IMR-90 (cell line): ENCODE measurements around the gene CDHR1. TPM values are rescaled to one million over a fixed set of nuclear protein-coding genes. Genes with fewer than 3 reads are reported as not detected.
A peak's percentile ranks its signal among the peaks of the same experiment; 100 is the strongest.

Experiments
- ATAC-seq: fragments of 200-7000 bp; cut with Tn5 transposase; 2 replicates; pipeline ENCODE4 v1.9.1; 2020; ENCODE audit warnings: low read depth, mild to moderate bottlenecking, moderate library complexity
- BruUV-seq: library from RNA; stranded (reverse); fragments of 400-500 nt; replicated peaks from 2 replicates; lab custom pipeline; 2021; lab: Mats Ljungman, UMichigan
- CTCF ChIA-PET: fragments of 300-600 bp; formaldehyde crosslinking; extraction: SDS; loops from one replicate; lab custom pipeline; 2021; ENCODE audit warnings: antibody characterized with exemption; lab: Yijun Ruan, JAX
- POLR2A ChIA-PET: fragments of 300-600 bp; sonication (Branson Sonifier 250); formaldehyde crosslinking; loops from one replicate; lab custom pipeline; 2022; ENCODE audit warnings: antibody characterized with exemption; ENCODE audit not compliant: unreplicated experiment; lab: Charles Lee
- DNase-seq: peaks from one replicate; pipeline ENCODE4 v3.0.0; 2013
- H2AFZ ChIP-seq: replicated peaks from 2 replicates; pipeline ENCODE3; 2013; ENCODE audit warnings: low read length, mild to moderate bottlenecking; ENCODE audit not compliant: poor library complexity
- H2AK5ac ChIP-seq: 2 replicates; pipeline ENCODE4 v1.6.1; 2013; ENCODE audit warnings: low read depth, low read length, inconsistent platforms
- H2AK9ac ChIP-seq: replicated peaks from 2 replicates; pipeline ENCODE3; 2013; ENCODE audit warnings: mild to moderate bottlenecking, low read depth, low read length, moderate library complexity; ENCODE audit not compliant: poor library complexity
- H2BK120ac ChIP-seq: 2 replicates; pipeline ENCODE4 v1.6.1; 2013; ENCODE audit warnings: low read depth, low read length, inconsistent platforms
- H2BK15ac ChIP-seq: 3 replicates; pipeline ENCODE4 v1.6.1; 2013; ENCODE audit warnings: low read depth, low read length, inconsistent platforms
- H2BK20ac ChIP-seq: 2 replicates; pipeline ENCODE4 v1.6.1; 2013; ENCODE audit warnings: low read depth, mild to moderate bottlenecking, inconsistent platforms, low read length, moderate library complexity
- H2BK5ac ChIP-seq: 2 replicates; pipeline ENCODE4 v1.6.1; 2013; ENCODE audit warnings: mild to moderate bottlenecking, low read depth, low read length, inconsistent platforms; ENCODE audit not compliant: poor library complexity, severe bottlenecking
- H3K14ac ChIP-seq: replicated peaks from 2 replicates; pipeline ENCODE4 v1.6.1; 2013; ENCODE audit warnings: low read depth, low read length, inconsistent platforms
- H3K18ac ChIP-seq: 2 replicates; pipeline ENCODE4 v1.6.1; 2013; ENCODE audit warnings: low read depth, low read length, control low read depth
- H3K23ac ChIP-seq: 2 replicates; pipeline ENCODE4 v1.6.1; 2013; ENCODE audit warnings: low read depth, low read length, inconsistent platforms
- H3K27ac ChIP-seq: 2 replicates; pipeline ENCODE4 v1.5.1; 2013; ENCODE audit warnings: mild to moderate bottlenecking, control low read depth, low read length; ENCODE audit not compliant: insufficient read depth
- H3K27me3 ChIP-seq: 2 replicates; pipeline ENCODE4 v1.6.1; 2013; ENCODE audit warnings: low read length; ENCODE audit not compliant: control insufficient read depth, insufficient read depth
- H3K36me3 ChIP-seq: 2 replicates; pipeline ENCODE4 v1.6.1; 2013; ENCODE audit warnings: low read length, mixed read lengths; ENCODE audit not compliant: control insufficient read depth, insufficient read depth
- H3K4ac ChIP-seq: 2 replicates; pipeline ENCODE4 v1.6.1; 2013; ENCODE audit warnings: low read depth, low read length, inconsistent platforms
- H3K4me1 ChIP-seq: 2 replicates; pipeline ENCODE4 v1.6.1; 2013; ENCODE audit warnings: low read length, mixed read lengths; ENCODE audit not compliant: control insufficient read depth, insufficient read depth
- H3K4me2 ChIP-seq: 2 replicates; pipeline ENCODE4 v1.6.1; 2013; ENCODE audit warnings: low read depth, mild to moderate bottlenecking, control low read depth, low read length, moderate library complexity
- H3K4me3 ChIP-seq: 2 replicates; pipeline ENCODE4 v1.5.1; 2013; ENCODE audit warnings: low read depth, mild to moderate bottlenecking, control low read depth, low read length, moderate library complexity; ENCODE audit not compliant: insufficient read depth
- H3K56ac ChIP-seq: 2 replicates; pipeline ENCODE4 v1.6.1; 2013; ENCODE audit warnings: low read length, inconsistent platforms; ENCODE audit not compliant: insufficient read depth; ENCODE audit errors: extremely low read depth
- H3K79me1 ChIP-seq, 2 experiments: 2 replicates each; pipeline ENCODE4 v1.6.1; 2013; ENCODE audit warnings: low read length in 2 of 2, inconsistent platforms in 1 of 2, low read depth in 1 of 2
- H3K9ac ChIP-seq: 2 replicates; pipeline ENCODE4 v1.6.1; 2013; ENCODE audit warnings: low read depth, low read length, control low read depth
- H3K9me1 ChIP-seq: 2 replicates; pipeline ENCODE4 v1.6.1; 2013; ENCODE audit warnings: low read length, inconsistent platforms; ENCODE audit not compliant: insufficient read depth
- H3K9me3 ChIP-seq: 2 replicates; pipeline ENCODE4 v1.6.1; 2013; ENCODE audit warnings: low read length; ENCODE audit not compliant: control insufficient read depth, insufficient read depth
- H4K20me1 ChIP-seq: 2 replicates; pipeline ENCODE4 v1.6.1; 2013; ENCODE audit warnings: low read length, inconsistent platforms; ENCODE audit not compliant: insufficient read depth
- H4K5ac ChIP-seq: 2 replicates; pipeline ENCODE4 v1.6.1; 2013; ENCODE audit warnings: mild to moderate bottlenecking, low read depth, low read length, control low read depth
- H4K8ac ChIP-seq, 2 experiments: 2 replicates each; pipeline ENCODE4 v1.6.1; 2013; ENCODE audit warnings: low read depth in 2 of 2, low read length in 2 of 2, control low read depth in 1 of 2, inconsistent platforms in 1 of 2
- H4K91ac ChIP-seq: 2 replicates; pipeline ENCODE4 v1.6.1; 2013; ENCODE audit warnings: low read depth, low read length, inconsistent platforms; ENCODE audit not compliant: insufficient read depth
- BHLHE40 ChIP-seq: fragments of 150-350 bp; IDR thresholded peaks from 2 replicates; pipeline ENCODE4 v1.6.1; 2016; ENCODE audit warnings: mild to moderate bottlenecking, low read depth, low read length
- CEBPB ChIP-seq: IDR thresholded peaks from 2 replicates; pipeline ENCODE4 v1.6.1; 2012; ENCODE audit warnings: low read depth, low read length, improper control_type of control experiment
- CHD1 ChIP-seq: IDR thresholded peaks from 2 replicates; pipeline ENCODE4 v1.6.1; 2012; ENCODE audit warnings: low read depth, low read length, improper control_type of control experiment
- FOS ChIP-seq: fragments of 150-350 bp; IDR thresholded peaks from 2 replicates; pipeline ENCODE4 v1.6.1; 2016; ENCODE audit warnings: low read depth, low read length
- MAFK ChIP-seq: IDR thresholded peaks from 2 replicates; pipeline ENCODE4 v1.6.1; 2012; ENCODE audit warnings: low read depth, low read length, improper control_type of control experiment
- MAZ ChIP-seq: IDR thresholded peaks from 2 replicates; pipeline ENCODE4 v1.6.1; 2012; ENCODE audit warnings: low read depth, mild to moderate bottlenecking, low read length, improper control_type of control experiment, moderate library complexity, borderline replicate concordance
- MXI1 ChIP-seq: IDR thresholded peaks from 2 replicates; pipeline ENCODE4 v1.6.1; 2012; ENCODE audit warnings: low read depth, mild to moderate bottlenecking, low read length, moderate library complexity, borderline replicate concordance
- NFE2L2 ChIP-seq: fragments of 150-350 bp; IDR thresholded peaks from 2 replicates; pipeline ENCODE4 v1.6.1; 2016; ENCODE audit warnings: low read depth, mild to moderate bottlenecking, low read length
- POLR2A ChIP-seq: IDR thresholded peaks from 2 replicates; pipeline ENCODE4 v1.6.1; 2012; ENCODE audit warnings: mild to moderate bottlenecking, low read depth, low read length
- RAD21 ChIP-seq: IDR thresholded peaks from 2 replicates; pipeline ENCODE4 v1.6.1; 2012; ENCODE audit warnings: low read length, improper control_type of control experiment
- RCOR1 ChIP-seq: IDR thresholded peaks from 2 replicates; pipeline ENCODE4 v1.6.1; 2012; ENCODE audit warnings: mild to moderate bottlenecking, low read length, improper control_type of control experiment; ENCODE audit not compliant: insufficient replicate concordance
- RFX5 ChIP-seq: IDR thresholded peaks from 2 replicates; pipeline ENCODE4 v1.8.0; 2012; ENCODE audit warnings: low read depth, mild to moderate bottlenecking, low read length, moderate library complexity
- SMC3 ChIP-seq: fragments of 150-350 bp; IDR thresholded peaks from 2 replicates; pipeline ENCODE4 v1.6.1; 2016; ENCODE audit warnings: low read depth, mild to moderate bottlenecking, antibody characterized with exemption, low read length, moderate library complexity
- WGBS, 2 experiments: methylation state at CpG; one replicate each; pipeline versions ENCODE4 v1.1.5 to v1.1.7; 2013; ENCODE audit warnings: missing lambda C conversion rate in 2 of 2; ENCODE audit not compliant: insufficient read length in 1 of 2; ENCODE audit errors: extremely low coverage in 2 of 2; 5-methylcytosine and 5-hydroxymethylcytosine counted together
- dilution Hi-C: fragments of 300-500 bp; cut with HindIII; formaldehyde crosslinking; loops from one replicate; pipeline ENCODE4 v1.14.3; 2018; ENCODE audit warnings: low sequenced_read_pairs; ENCODE audit not compliant: unreplicated experiment
- in situ Hi-C: fragments of 300-500 bp; cut with MboI; formaldehyde crosslinking; loops from 3 replicates; pipeline ENCODE4 v1.14.3; 2019; ENCODE audit warnings: low sequenced_read_pairs, inconsistent platforms, mixed read lengths
- intact Hi-C: fragments of 100-400 bp; cut with micrococcal nuclease; formaldehyde crosslinking; loops from 2 replicates; pipeline ENCODE4 v1.10.0; 2022
- polyA plus RNA-seq, 3 experiments: library from polyadenylated mRNA; depleted of rRNA; stranded (reverse); fragments of >200 nt; gene quantifications; 2 replicates each; pipeline ENCODE4 v1.2.3, GENCODE V29; 2012; ENCODE audit warnings: low replicate concordance in 1 of 3
- total RNA-seq: library from RNA; depleted of rRNA; stranded (reverse); fragments of >200 nt; gene quantifications from 2 replicates; pipeline ENCODE4 v1.2.3, GENCODE V29; 2012
- TF ChIP-seq, protein P1 (sequence below): conservative IDR thresholded peaks from 2 replicates; pipeline ENCODE4 v1.5.1; 2012; ENCODE audit warnings: mild to moderate bottlenecking, low read depth, low read length, improper control_type of control experiment
- TF ChIP-seq, protein P2 (sequence below): fragments of 150-350 bp; IDR thresholded peaks from 2 replicates; pipeline ENCODE4 v1.6.1; 2016; ENCODE audit warnings: low read depth, mild to moderate bottlenecking, low read length, moderate library complexity, borderline replicate concordance

CDHR1 gene
- total and polyA plus RNA-seq, 2 of the 4 experiments (the other 2 are of a cell fraction), result not detected

DNA sequence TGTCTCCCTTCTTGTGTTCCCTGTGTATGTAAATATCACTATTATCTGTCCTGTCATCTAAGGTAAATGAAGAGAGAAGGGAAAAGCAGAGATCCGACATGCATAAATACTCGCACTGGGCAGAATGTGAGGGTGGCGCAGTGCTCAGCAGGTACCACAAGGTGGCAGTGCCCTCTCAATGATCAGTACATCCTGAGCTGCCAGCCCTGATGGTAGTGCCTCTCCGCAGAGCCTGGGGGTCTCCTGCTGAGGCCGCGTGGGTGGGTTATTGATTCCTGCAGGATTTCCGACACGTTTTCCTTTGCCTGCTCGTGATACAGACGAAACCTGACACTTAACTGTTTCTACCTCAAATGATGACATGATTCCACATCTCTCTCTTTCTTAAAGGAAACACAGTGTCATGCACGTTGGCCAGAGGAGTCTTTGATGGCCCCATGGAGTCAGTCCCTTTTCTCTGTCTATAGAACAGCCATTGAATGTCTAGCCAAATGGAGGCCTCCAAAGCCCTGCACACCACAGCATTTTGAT is 70.3 kb downstream of the CDHR1 start:
- peak overlapping the region; percentile 80 for H2AK9ac ChIP-seq
- dilution Hi-C loops (no loop called here), in situ Hi-C loops (loop anchor here (5.0 to 10.0 kb wide), 2 partner anchors 100 to 268 kb away; no protein-coding TSS in a partner anchor), intact Hi-C loops (loop anchor here (1.0 to 5.0 kb wide), 4 partner anchors 63 to 273 kb away; partner anchors contain the start of gene CCSER2)
- H3K9me1 ChIP-seq, result no peaks in the 10 kb centered on the region; the same call in 1 of the 2 replicates
- peaks cover 3% of the 10 kb centered on the region; the same call in 1 of the 2 replicates for H3K27me3 ChIP-seq
- POLR2A ChIA-PET, result no interaction called here
- H2BK120ac ChIP-seq, result peak overlapping the region; percentile 58
- no peak overlapping the region for H3K23ac ChIP-seq
- H3K79me1 ChIP-seq, result no peaks in the 10 kb centered on the region
- ATAC-seq (peak; percentile 99), DNase-seq (peak; percentile 66)
- CTCF ChIA-PET, result interaction anchor here (0.5 to 2.1 kb wide), 3 partner anchors 43 to 277 kb away, joined by 3 to 15 read pairs (median 5); no protein-coding TSS in a partner anchor
- H3K14ac ChIP-seq, result no peak overlapping the region
- no peaks in the 10 kb centered on the region for H3K4me1 ChIP-seq
- WGBS, 2 experiments, result 0% methylated on average over 4 of the region's 11 CpGs; no CpG with 5 or more reads in 1 of the 2 experiments
- peak overlapping the region; percentile 42 for H3K4ac ChIP-seq
- peak overlapping the region; percentile 60; the same call in 2 of the 3 replicates for H2BK15ac ChIP-seq
- H3K4me3 ChIP-seq, result no peak overlapping the region
- H4K91ac ChIP-seq, result no peak overlapping the region
- H4K20me1 ChIP-seq, result no peaks in the 10 kb centered on the region
- H4K8ac ChIP-seq, result peak overlapping the region in 1 of 2 experiments; percentile 49; a peak in 1 of 4 replicates
- no peak overlapping the region; the same call in none of the 2 replicates for H3K4me2 ChIP-seq
- BruUV-seq, result no TSS peak
- no peaks in the 10 kb centered on the region for H3K36me3 ChIP-seq
- H3K27ac ChIP-seq, result no peak overlapping the region
- no peak overlapping the region for H3K56ac ChIP-seq
- no peak overlapping the region for H3K18ac ChIP-seq
- H3K9ac ChIP-seq, result no peak overlapping the region
- no peak overlapping the region for H2BK5ac ChIP-seq
- H3K9me3 ChIP-seq, result no peaks in the 10 kb centered on the region
- H2AFZ ChIP-seq, result peak overlapping the region; percentile 74
- peak overlapping the region; percentile 42; the same call in 1 of the 2 replicates for H2AK5ac ChIP-seq
- H4K5ac ChIP-seq, result no peak overlapping the region
- peak overlapping the region; percentile 21 for H2BK20ac ChIP-seq
- TF ChIP-seq, protein P1, sequence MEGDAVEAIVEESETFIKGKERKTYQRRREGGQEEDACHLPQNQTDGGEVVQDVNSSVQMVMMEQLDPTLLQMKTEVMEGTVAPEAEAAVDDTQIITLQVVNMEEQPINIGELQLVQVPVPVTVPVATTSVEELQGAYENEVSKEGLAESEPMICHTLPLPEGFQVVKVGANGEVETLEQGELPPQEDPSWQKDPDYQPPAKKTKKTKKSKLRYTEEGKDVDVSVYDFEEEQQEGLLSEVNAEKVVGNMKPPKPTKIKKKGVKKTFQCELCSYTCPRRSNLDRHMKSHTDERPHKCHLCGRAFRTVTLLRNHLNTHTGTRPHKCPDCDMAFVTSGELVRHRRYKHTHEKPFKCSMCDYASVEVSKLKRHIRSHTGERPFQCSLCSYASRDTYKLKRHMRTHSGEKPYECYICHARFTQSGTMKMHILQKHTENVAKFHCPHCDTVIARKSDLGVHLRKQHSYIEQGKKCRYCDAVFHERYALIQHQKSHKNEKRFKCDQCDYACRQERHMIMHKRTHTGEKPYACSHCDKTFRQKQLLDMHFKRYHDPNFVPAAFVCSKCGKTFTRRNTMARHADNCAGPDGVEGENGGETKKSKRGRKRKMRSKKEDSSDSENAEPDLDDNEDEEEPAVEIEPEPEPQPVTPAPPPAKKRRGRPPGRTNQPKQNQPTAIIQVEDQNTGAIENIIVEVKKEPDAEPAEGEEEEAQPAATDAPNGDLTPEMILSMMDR, result peak; percentile 96
- TF ChIP-seq, protein P2, sequence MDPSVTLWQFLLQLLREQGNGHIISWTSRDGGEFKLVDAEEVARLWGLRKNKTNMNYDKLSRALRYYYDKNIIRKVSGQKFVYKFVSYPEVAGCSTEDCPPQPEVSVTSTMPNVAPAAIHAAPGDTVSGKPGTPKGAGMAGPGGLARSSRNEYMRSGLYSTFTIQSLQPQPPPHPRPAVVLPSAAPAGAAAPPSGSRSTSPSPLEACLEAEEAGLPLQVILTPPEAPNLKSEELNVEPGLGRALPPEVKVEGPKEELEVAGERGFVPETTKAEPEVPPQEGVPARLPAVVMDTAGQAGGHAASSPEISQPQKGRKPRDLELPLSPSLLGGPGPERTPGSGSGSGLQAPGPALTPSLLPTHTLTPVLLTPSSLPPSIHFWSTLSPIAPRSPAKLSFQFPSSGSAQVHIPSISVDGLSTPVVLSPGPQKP, result no peak
- TF ChIP-seq RCOR1, result no peak
- no peak for TF ChIP-seq CEBPB
- peak; percentile 49; the same call in 1 of the 2 replicates for TF ChIP-seq POLR2A
- TF ChIP-seq MAFK, result no peak
- no peak for TF ChIP-seq MAZ
- no peak for TF ChIP-seq RFX5
- TF ChIP-seq SMC3, result peak; percentile 93
- TF ChIP-seq NFE2L2, result no peak
- no peak; the same call in 1 of the 2 replicates for TF ChIP-seq CHD1
- TF ChIP-seq RAD21, result peak; percentile 97
- TF ChIP-seq BHLHE40, result peak; percentile 74
- no peak for TF ChIP-seq MXI1
- TF ChIP-seq FOS, result no peak
